GM18951 (cell line): ENCODE data around the gene NUAK2.

ENCODE experiments used
- POLR2A ChIP-seq: IDR thresholded peaks from 4 replicates; pipeline ENCODE4 v1.6.1; 2011; ENCODE audit warnings: mild to moderate bottlenecking; ENCODE audit not compliant: insufficient read length, insufficient read depth; ENCODE audit errors: extremely low read depth
- in situ Hi-C: fragments of 300-500 bp; cut with MboI; formaldehyde crosslinking; loops from one replicate; pipeline ENCODE4 v1.12.0; 2022; ENCODE audit warnings: low sequenced_read_pairs, mixed read lengths, inconsistent platforms; ENCODE audit not compliant: unreplicated experiment

NUAK2 gene

DNA sequence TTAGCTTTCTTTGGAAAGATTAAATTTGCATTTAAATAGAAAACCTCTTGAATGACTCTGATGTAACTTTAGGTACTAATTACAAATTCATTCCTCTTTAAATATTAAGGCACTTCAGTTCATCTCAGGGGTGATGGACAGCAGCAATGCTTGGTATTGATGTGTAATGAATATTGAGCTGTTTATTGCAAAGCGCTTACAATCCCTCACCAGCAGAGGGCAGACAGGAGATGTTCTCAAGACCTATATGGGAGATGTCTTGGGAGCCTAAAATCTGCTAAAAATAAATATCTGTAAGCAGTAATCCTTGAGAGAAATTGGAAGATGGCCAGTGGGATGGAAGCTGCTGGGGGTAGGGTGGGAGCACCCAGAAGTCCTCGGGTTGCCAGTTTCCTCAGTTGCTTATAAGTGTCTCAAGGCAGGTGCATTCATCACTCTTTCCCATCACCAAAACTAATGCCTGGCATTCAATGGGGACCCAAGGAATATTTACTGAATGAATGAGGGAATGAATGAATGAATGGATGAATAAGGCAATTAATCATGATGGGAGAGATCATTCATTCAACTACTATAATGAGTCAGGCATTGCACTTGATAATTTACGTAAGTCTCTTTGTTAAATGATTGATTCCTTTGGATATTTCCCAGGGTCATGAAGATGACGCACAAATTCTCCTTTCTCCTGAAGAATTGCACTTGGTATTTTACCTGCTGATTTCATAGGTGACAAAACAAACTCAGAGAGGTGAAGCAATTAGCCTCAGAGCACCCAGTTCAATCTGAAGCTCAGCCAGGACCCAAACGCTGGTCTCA lies 32.9 kb upstream of the NUAK2 start:
- in situ Hi-C loops, result no loop called here
- no peak for TF ChIP-seq POLR2A

DNA sequence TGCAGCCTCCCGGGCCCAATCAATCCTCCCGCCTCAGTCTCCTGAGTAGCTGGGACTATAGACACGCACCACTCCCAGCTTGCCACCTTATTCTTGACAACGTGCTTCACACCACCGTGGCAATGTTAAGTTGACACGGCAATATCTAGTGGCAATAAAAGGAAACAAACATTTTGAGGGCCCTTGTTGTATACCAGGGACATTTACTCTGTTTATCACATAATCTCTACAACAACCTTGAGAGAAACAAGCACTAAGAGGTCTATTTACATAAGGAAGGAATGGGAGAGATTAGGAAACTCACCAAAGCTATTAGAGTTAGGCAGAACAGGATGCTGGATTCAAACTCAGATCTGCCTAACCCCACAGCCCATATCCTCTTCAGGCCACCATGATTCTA lies 32.1 kb upstream of the NUAK2 start:
- in situ Hi-C loops, result no loop called here
- no peak for TF ChIP-seq POLR2A

DNA sequence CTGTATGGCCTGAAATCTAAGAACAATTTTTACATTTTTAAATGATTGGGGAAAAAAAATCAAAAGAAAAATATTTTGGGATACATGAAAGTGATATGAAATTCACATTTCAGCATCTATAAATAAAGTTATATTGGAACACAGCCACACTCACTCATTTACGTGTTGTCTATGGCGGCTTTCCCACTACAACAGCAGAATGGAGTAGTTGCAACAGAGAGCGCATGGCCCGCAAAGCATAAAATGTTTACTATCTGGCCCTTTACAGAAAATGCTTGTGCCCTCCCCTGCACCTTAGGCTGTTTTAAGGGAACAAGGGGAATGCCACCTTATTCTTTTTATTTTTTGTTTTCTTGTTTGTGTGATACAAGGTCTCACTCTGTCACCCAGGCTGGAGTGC lies 31.6 kb upstream of the NUAK2 start:
- no peak for TF ChIP-seq POLR2A
- in situ Hi-C loops, result no loop called here

GRCh38 chr1:205351984-205352713 lies 30.6 kb upstream of the NUAK2 start:
- TF ChIP-seq POLR2A, result no peak
- in situ Hi-C loops, result no loop called here

- in situ Hi-C loops, result no loop called here
- no peak for TF ChIP-seq POLR2A
Measured at GRCh38 chr1:205350691-205351141, 29.2 kb upstream of the NUAK2 start.

GRCh38 chr1:205350124-205350523 lies 28.6 kb upstream of the NUAK2 start:
- in situ Hi-C loops, result no loop called here
- TF ChIP-seq POLR2A, result no peak

DNA sequence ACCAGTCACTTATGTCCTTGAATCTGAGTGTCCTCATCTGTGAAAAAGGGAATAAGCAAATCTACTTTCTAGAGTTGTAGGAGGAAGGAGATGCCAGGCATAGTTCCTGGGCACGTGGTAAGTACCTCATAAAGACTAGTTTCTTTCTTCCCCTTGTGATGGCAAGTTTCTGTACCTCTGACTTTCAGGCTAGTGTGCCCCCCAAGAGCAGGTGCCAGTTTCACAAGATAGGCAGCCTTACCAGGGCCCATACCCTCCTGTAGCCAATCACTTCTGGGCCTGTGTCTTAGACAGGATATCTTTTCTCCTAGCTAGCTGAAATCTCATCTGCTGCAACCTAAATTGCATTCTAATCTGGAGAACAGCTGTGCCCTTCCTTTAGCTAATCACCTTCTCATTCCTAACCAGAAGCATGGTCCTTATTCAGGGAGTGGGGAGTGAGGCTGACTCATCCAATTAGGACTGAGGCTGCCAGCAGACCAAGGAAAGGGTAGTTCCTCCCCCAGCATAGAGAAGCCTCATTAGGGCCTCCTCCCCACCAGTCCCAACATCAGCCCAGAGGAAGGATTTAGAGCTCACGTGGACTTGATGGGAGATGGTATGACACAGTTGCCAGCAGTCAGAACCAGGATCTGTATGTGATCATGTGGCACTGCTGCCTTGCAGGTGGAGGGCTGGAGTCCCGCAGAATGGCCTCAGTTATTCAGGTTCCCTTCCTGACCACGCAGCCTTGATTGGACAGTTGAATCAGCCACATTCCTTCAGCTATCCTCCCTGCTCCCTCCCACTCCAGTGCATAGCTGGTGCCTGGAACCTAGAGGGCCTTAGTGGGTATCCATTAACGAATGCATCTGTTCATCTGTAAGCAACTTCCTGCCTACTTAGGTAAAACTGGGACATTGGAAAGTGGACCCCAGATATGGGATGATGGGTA lies 27.3 kb upstream of the NUAK2 start:
- no peak for TF ChIP-seq POLR2A
- in situ Hi-C loops, result no loop called here

DNA sequence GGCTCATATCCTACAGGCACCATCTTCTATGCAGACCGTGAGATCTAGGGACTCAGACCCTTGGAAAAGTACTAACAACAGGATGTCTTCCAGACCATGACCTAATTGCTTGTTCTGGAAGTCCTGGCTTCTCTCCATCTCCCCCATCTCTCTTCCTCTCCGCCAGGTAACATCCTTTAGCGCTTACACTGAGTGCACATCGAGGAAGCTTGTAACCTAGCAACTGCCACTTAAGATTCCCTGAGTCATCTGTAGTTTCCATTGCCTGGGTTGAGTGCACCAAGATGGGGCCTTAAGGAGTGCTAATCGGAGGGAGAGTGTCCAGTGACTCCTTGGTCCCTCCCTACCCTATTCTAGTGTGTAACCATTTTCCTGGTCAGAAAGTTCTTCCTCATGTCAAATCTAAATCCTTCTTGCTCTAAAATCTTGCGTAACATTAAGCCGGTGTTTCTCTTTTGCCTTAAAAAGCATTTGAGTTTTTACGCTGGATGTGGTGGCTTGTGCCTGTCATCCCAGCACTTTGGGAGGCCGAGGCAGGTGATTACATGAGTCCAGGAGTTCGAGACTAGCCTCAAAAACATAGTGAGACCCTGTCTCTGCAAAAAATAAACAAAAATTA lies 25.5 kb upstream of the NUAK2 start:
- TF ChIP-seq POLR2A, result no peak
- in situ Hi-C loops, result no loop called here

GRCh38 chr1:205345761-205346160 lies 24.2 kb upstream of the NUAK2 start:
- in situ Hi-C loops, result no loop called here
- no peak for TF ChIP-seq POLR2A

- in situ Hi-C loops, result no loop called here
- no peak for TF ChIP-seq POLR2A
Measured at GRCh38 chr1:205344066-205344928, 22.8 kb upstream of the NUAK2 start.

DNA sequence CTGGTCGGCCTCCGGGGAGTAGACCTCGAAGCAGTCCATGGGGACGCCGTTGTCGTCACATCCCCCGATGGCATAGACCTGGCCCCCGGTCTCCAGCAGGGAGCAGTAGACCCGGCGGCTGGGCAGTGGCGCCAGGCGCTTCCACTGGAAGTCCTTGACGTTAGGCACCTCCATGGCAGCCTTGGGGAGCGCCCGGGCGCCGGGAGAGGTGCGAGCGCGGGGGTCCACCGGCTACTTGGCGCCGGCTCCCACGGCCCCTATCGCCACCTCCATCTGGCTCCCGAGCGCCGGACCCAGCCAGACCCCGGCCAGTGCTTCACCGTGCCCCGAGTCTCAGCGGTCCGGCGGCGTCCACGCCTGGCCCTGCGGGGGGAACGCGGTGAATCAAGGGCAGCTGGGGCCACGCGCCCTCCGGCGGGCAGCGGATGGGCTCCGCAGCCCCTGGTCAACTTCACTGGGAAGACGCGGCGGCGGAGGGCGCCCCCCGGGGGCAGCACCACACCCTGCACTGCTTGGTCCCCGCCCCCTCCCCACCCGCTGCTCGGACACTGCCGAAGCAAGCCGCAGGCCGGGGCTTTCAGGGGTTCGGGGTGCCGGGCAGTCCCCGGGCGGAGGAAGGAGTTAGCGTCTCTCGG lies 22.0 kb upstream of the NUAK2 start:
- in situ Hi-C loops, result no loop called here
- no peak for TF ChIP-seq POLR2A
